CD4-positive, alpha-beta T cell treated with Interferon alpha-2 for 1 hour (primary cell): ENCODE results near the gene BRPF1.
"Not testable (repeated sequence)": the region's sequence is repeated elsewhere in the genome, so short reads cannot be mapped to it uniquely, and the experiment has no call there.

Experiments
- DNase-seq, 2 donors: peaks; one replicate each; pipeline ENCODE4 v3.0.0-alpha.2; 2020 to 2022

BRPF1 gene

DNA sequence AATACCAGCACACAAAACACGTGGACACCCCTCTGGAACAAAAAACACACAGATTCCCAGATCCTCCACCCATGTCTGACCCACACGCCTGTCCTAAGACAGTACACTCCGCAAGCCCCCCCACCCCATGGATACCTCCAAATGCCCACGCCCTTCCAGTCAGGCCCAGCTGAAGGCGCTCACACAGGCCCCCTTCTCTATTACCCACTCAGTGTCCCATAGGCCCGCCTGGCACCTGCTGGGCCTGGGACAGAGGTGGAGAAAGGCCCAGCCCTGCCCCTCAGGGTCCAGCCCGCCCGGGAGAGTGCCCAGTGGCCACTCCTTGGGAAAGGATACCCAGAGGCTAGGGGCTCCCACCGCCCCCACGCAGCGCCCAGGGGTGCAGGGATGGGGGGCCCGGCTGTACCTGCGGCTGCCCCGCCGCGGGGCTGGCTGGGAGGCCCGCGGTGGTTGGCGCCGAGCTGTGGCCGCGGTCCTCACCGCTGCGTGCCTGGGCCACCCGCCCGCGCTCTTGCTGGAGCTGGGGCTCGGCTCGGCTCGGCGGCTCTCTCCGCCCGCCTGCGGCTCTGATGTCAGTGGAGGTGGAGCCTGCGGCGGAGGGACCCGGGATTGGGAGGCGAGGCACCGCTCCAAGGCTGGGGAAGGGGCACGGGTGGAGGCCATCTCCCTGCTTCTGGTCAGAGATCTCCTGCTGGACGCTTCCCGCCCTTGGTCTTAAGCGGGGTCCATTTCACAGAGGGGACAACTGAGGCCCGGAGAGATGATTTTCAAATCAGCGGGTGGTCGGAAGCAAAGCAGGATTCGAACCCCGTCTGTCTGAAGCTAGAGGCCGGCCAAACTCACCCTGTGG, 38.1 kb downstream of the BRPF1 start, which contains the start of gene CAMK1:
TSS of gene CAMK1 (minus strand) at position 522 of the 850 bp plus-strand sequence. CDS start 2,198 bp downstream, outside the sequence.
- peak; percentile 40 to 60 for DNase-seq

DNA sequence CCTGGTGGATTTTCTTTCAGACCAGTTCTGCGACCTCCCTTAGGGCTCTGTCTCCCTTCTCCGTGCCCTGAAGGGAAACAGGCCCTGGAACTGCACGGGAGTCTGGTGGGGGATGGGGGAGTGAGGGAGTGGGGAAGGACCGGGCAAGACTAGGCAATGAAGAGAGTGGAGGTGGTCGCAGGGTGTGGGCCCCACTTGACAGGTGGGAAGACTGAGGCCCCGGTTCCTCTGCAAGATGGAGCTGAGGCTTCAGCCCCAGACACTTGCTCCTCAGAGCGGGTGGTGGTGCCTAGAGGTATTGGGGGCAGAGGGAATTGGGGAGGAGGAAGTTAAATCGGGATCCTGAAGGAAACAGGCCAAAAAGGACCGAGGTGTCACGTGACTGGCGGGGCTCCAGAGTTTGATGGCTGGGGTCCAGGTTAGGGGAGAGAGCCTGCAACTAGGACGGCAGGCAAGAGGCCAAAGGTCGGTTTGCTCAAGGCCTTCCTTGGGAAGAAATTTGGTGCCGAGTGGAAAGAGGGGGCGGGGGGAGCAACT, 38.8 kb downstream of the BRPF1 start:
- DNase-seq: no peak

DNA sequence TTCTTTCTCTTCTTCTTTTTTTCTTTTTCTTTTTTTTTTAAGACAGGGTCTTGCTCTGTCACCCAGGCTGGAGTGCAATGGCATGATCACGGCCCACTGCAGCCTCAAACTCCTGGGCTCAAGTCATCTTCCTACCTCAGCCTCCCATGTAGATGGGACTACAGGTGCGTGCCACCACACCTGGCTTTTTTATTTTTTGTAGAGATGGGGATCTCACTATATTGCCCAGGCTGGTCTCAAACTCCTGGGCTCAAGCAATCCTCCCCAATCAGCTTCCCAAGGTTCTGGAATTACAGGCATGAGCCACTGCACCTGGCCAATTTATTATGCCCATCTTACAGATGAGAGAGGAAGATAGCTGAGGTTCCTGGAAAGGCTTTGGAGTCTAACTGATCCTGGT, 39.5 kb downstream of the BRPF1 start:
- DNase-seq: not testable (repeated sequence)

DNA sequence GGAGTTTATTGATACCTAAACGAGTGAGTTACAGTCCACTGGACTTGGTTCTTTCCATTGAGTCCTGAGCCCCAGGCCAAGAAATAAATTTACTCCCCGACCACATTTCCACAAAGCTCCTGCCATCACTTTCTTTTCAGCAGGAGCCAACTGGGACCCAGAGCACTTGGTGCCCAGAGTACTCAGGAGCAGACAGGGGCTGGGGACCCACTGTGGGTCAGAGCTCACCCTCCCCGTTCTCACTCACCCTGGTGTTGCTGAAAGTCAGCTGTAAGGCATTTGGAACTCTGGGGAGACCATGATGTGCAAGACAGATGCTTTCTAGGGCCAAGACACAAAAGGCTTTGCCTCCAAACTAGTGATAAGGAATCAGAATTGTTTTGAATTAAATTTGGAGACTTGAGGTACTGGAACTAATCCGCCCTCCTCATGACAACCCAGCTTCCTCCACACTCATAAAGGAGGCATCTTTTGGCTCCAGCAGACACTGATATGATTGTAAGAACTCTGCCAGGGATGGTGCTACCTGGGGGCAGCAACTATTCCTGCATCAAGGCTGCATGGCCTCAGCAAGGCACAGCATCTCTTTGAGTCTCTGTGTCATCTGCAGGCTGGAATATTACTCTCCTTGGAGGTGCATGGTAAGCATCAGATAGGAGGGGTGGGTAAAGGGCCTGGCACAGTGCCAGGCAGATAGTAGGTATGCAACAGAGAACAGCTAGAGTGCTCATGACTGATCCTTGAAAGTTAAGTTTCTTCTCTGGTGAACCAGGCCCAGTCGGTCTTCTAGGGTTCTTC, 45.6 kb downstream of the BRPF1 start:
- no peak for DNase-seq

DNA sequence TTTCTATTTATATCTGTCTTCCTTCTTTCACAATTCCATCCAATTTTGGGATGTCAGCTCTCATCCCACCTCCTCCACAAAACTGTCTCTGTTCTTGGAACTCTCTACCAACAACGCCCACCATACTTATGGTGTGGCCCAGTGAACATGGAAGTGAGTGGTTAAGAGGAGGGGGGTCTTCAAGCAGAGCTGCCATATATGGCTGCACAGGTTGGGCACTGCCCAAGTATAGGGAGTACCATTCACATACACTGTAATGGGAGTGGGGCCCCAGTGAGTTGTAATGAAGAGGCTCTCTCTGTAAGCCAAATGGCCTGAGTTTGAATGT, 46.1 kb downstream of the BRPF1 start:
- DNase-seq: no peak

DNA sequence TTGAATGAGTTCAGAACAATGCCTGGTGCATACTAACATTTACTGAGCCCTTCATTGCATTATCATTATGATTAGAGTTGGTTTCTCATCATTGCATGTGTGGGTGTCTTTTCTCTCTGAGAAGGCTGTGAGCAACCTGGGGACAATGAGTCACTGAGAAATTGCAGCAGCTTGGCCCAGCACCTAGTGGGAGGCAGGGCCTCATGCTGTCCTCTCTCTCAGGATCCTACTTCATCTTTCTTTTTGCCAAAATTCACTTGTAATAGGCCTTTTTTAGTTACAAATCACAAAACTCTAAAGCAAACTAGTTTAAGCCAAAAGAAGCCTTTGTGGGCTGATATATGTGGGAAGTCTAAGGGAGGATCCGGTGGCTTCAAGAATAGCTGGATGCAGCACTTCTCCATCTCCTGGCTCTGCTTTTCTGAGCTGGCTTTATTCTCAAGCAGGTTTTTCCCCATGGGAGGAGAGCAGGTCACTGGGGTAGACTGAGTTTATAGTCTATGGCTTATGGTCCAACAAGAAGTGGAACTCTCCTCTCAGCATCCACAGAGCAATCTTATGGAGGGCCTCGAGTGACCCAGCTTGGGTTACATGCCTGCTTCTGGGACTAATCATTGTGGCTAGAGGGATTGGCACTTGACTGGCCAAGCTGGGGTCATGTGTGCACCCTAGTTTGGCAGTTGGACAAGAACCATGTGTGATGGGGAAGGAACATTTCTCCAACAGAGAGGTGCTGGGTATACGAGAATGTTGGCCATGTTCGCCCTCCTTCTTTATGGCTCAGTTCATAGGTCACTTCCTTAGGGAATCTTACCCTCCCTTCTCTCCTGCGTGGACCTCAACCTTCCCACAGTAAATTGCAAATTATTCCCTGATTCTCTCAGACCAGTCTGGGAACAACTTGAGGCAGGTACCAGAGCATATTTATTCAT, 46.9 kb downstream of the BRPF1 start:
- DNase-seq: no peak

DNA sequence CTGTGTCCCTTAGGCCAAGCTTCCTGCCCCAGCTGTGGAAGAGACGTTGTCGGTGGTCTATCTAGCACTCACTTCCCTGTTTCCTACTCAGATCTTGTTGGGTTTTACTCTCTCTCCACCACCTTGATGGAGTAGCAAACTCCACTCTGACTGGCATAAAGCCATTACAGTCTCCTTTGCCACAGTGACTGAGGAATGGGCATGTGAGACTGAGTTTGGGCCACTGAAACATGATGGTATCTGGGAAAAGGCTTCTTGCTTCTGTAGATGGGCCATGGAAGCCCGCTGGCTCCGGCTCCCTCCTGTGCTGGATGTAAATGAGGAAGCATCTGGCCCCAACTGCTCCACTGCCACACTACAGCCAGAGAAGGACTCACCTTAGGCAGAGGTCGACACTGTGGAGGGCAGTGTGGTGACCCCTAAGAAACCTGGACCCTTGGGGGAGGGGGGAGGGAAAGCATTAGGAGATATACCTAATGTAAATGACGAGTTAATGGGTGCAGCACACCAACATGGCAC, 47.6 kb downstream of the BRPF1 start:
- no peak for DNase-seq

DNA sequence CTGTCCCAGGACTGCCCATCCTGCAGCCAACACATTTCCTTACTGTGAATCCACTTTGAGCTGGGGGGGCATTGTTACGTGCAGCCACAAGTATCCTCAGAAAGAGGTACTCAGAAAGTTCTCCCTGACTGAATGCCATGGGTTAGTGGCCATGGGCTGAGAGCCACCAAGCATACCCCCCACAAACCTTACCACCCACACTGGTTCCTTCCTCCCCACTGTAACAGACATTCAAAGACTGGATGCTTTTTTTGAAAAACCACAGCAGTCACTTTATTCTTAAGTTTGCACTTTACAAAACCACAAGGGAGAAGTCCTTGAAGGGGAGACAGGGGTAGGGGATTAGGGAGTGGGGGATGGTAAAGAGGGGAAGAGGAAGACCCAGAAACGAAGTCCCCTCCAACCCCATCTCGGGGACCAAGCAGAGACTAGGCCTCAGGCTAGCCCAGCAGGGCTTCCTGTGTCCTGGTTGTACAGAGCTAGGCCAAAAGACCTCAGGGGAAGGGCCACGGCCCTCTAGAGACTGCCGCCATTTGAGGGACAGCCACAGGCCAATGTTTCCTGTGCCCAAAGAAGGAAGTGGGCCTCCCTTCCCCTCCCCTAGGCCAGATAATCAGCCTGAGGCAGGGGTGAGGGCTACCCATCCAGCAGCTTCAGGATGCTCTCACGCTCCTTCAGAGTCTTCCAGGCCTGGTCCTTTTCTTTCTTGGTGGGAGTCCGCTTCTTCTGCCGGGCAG, 48.4 kb downstream of the BRPF1 start:
- DNase-seq: peak; percentile 27 to 47

DNA sequence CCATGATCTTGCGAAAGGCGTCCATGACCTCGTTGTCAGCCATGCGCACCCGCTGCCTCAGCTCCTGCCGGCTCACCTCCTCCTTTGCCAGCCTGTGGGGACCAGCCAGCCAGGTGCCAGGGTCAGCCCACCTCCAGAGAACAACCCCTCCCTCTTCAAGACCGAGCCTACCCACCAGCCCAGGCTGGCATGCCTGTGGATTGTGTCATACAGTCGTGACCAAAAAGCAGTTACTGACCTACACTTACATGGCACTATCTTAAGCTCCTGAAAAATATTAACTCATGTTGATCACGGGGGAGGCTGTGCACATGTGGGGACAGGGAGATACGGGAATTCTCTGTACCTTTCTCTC, 48.9 kb downstream of the BRPF1 start:
- no peak for DNase-seq

DNA sequence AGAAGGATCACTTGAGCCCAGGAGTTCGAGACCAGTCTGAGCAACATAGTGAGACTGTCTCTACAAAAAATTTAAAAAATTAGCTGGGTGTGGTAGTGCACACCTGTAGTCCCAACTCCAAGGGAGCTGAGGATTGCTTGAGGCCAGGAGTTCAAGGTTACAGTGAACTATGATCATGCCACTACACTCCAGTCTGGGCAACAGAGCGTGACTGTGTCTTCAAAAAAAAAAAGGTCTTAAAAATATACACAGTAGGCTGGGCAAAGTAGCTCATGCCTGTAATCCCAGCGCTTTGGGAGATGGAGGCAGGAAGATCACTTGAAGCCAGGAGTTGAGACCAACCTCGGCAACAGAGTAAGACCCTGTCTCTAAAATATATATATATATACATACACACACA, 49.4 kb downstream of the BRPF1 start:
- no peak for DNase-seq

DNA sequence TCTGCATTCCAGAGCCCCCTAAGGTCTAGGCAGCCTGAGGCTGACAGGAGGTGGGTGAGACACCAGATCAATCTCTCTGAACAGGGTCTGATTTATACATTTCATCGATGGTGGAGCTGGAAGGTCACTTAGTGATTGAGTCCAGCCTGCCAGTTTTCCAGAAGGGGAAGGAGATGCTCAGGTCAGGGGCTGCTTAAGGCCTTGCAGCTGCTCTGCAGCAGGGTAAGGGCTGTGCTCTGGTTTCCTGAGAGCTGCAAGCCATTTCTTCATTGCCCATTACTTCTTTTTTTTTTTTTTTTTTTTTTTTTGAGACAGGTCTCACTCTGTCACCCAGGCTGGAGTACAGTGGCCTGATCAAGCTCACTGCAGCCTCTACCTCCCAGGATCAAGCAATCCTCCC, 50.0 kb downstream of the BRPF1 start:
- no peak for DNase-seq

DNA sequence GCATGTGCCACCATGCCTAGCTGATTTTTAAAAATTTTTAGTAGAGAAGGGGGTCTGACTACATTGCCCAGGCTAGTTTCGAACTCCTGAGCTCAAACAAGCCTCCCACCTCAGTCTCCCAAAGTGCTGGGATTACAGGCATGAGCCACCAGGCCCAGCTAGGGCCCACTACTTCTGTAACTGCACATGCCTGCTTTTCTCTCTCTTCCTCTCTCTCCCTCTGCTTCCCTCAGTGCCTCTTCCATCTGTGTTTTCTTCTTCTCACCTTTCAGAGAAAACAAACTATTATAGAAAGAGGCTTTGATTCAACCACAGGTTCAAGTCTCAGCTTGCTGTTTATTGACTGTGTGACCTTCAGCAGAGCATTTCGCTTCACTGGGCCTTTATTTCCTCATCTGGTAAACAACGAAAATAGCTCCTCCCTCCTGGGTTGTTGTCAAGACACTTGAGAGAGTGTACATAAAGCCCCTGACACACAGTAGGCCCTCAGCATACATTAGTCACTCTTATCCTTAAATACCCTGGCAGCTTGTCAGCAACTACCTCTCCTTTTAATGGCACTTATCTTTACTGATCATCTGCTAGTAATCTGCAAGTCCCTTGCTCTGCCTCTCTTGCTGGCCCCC, 50.6 kb downstream of the BRPF1 start:
- DNase-seq: no peak

DNA sequence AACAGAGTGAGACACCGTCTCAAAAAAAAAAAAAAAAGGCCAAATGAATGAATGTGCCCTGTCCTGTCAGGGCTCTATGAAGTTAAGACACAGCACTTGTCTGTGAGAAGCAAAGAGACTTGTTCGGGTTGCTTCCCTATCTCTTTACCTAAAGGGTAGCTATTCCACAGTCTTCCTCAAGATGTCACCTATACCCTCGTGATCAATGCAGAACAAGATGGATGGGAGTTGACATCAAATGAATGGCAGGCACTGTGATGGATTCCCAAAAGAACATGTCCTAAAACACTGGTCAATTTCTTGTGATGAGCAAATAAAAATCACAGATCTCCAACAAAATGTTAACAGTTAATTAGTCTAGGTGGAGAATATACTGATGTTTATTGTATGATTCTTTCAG, 51.2 kb downstream of the BRPF1 start:
- DNase-seq: peak in 1 of 2 donors; percentile 37

DNA sequence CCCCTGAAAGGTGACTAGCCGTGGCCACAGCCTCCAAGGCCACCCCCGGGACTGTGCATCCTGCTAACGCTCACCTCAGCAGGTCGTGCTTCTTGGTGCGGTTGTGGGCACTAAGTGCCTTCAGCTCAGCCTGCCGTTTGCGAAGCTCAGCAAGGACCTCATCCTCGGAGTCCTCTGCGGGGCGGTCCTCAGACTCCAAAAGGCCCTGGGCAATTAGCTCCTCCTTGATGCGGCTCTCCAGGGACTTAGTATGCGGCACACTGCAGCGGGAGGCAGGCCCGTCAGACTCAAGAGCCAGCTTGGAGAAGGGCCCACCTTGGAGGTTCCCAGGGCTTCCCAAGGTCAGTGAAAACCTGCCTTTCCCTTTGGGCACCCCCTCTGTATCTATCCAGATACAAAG, 52.4 kb downstream of the BRPF1 start:
- no peak for DNase-seq

DNA sequence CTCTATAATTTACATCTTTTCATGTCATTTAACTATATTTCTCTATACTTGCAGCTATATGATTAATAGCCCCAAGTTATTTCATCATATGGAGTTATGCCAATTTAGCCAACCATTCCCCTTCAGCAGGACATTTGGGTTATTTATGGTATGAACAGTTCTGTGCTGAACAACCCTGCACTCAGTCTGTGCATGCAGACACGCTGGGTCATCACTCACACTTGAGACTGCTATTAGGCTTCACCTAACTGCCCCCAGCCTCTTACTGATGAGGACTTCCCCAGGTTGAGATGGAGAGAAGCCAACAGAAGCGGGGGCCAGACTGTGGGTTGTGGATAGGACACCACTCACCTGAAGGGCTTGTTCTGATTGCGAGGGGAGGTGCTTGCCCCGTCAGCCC, 53.4 kb downstream of the BRPF1 start:
- DNase-seq: no peak

DNA sequence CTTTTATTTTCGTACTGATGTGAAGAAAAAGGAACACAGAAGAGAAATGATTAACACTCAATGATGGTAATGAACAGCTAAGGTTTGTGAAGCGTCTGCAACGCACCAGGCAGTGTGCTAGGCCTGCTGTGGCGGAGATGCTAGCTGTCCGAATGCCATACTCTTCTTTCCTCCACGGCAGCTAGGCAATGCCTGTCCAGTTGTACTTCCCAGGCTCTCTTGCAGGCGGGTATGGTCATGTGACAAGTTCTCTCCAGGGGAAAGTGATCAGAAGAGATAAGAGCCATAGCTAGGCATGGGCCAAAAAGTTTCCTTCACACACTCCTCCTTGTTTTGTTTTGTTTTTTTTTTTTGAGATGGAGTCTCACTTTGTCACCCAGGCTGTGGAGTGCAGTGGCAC, 54.1 kb downstream of the BRPF1 start:
- no peak for DNase-seq

DNA sequence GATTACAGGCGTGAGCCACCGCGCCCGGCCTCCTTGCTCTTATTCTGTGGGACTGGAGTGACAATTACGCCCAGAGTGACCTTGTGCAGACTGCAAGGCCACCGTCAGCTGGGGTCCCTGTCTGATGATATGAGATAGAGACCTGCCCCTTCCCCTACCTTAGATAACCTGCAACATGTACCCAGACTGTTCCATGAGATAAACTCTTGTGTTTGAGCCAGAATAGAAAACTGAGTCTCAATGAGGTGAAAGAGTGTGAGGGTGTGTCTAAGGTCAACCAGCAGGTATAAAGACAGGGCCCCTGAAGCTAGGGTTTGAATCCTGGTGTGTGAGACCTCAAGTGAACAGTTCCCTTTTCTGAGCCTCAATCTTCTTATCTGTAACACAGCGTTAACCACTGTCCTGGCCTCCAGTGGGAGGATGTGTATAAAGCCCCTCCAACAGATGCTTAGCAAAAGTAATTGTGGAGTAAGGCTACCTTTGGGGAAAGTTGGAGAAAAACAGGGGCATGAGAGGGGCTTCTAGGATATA, 54.7 kb downstream of the BRPF1 start:
- no peak for DNase-seq

DNA sequence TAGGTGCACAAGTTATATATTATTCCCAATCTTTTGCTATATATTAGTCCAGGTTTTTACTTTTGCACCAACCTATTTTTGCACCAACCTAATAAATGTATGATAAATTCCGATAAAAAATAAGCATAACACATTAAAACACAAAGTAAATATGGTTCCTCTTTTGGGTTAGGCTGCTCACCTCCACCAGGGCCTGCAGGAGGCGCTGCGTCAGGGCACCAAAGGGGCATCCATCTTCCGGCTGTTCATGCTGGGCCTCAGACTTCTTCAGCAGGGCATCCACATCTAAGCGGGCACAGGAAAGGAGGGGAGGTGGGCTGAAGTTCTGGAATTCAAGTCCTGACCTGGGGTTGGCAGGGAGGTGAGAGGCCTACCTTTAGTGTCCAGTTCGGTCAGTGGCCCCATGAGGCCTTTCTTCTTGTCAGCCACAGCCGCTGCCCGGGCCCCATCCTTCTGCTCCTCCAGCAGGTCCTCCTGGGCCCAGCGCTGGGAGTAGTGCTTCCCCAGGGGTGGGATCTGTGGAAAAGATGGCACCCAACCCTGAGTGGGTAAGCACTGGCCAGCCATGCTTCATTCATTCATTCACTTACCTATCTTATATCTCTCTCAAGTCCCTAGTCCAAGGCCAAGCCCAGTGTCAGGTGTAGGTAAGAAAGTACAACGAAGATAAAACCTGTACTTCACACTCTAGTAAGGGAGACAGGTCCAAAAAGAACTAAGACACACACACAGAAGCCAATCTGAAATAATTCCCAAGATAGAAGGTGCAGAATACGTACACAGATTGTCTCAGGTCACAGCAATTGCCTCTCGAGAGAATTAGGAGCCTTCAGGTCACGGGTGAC, 55.5 kb downstream of the BRPF1 start:
- DNase-seq: peak in 1 of 2 donors; percentile 15

DNA sequence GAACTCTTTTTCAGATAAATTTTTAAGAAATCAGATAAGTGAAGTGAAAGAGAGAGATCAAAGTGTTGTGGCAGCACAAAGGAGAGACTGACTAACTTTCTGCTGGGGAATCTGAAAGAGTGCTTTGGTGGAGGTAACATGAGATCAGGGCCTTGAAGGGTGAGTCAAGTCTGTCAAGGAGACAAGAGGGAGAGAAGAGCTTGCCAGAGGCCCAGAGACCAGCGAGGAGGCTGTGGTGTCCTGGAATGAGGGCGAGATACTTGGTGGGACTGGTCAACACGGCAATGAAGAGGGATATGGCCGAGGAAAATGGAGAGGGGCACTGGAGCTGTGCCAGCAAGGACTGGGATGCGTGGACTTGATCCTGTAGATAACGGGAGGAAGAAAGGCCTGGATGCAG, 56.2 kb downstream of the BRPF1 start:
- peak in 1 of 2 donors; percentile 15 for DNase-seq

DNA sequence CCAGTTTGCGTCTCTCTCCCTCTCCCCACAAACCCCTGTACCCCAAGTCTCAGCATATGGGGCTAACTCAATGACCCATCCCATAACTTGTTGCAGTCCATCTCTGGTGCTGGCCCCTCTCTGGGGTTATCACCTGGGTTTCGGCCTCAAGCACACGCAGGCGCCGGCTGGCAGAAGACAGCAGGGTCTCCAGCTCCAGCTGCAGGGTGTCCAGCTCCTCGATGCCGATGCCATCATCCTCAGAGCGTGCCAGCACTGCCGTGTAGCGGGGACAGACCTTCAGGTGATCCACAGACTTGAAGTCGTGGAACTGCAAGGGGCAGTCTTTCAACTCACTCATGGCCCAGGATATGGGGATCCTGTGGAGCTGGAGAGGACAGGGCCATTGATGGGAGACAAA, 59.6 kb downstream of the BRPF1 start:
- no peak for DNase-seq
